ENCODE data around the gene SLC50A1. TPM values are rescaled to one million over a fixed set of nuclear protein-coding genes. Genes with fewer than 3 reads are reported as not detected.
A peak's percentile ranks its signal among the peaks of the same experiment; 100 is the strongest.

Gene SLC50A1
- polyA plus RNA-seq, 2 of the 4 experiments (the other 2 are of a cell fraction), result 28.2 to 39.4 TPM

DNA sequence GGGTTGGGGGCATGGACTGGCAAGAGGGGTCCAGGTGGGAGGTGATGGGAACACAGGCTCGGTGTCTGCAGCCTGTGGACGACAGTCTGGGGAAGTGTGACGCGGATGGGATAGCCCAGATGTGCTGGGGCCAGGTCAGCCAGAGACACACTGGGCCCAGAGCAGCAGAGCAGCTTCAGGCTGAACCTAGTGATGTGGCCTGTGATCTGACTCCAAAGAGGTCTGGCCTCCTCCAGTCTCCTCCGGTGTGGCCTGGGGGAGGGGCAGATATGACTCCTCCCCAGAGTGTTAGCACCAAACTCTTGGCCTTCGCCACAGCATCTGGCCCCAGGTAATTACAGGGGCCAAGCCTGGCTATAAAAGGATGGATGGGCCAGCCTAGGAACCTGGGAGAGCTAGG lies 43.5 kb upstream of the SLC50A1 start:
- TF ChIP-seq CEBPB (IDR thresholded peaks at IDR 0.05) (no peak), RNF2 (IDR thresholded peaks at IDR 0.05; ENCODE audit: borderline replicate concordance, low read depth) (no peak), ATOH8 (CRISPR knock-in tag; IDR thresholded peaks at IDR 0.05; ENCODE audit: low read depth) (no peak), TFCP2L1 (CRISPR knock-in tag; IDR thresholded peaks at IDR 0.05) (no peak), ZSCAN20 (CRISPR knock-in tag; IDR thresholded peaks at IDR 0.05) (no peak), RARB (CRISPR knock-in tag; IDR thresholded peaks at IDR 0.05) (no peak)
- TF ChIP-seq, protein P1, sequence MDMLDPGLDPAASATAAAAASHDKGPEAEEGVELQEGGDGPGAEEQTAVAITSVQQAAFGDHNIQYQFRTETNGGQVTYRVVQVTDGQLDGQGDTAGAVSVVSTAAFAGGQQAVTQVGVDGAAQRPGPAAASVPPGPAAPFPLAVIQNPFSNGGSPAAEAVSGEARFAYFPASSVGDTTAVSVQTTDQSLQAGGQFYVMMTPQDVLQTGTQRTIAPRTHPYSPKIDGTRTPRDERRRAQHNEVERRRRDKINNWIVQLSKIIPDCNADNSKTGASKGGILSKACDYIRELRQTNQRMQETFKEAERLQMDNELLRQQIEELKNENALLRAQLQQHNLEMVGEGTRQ (IDR thresholded peaks at IDR 0.05), result no peak
- ATAC-seq, result no peak
- H3K9me3 ChIP-seq, result no peaks in the 10 kb centered on the region
- 92% methylated on average over 3 of the region's 6 CpGs for WGBS (ENCODE audit: missing lambda C conversion rate)
- ChIA-PET CTCF (interaction anchor here (0.6 to 13.8 kb wide), 38 partner anchors 8 to 915 kb away, joined by 3 to 384 read pairs (median 6); partner anchors contain the start of genes EFNA1, EFNA3, EFNA4 and KRTCAP2), POLR2A (interaction anchor here (1.1 to 1.4 kb wide), 2 partner anchors 75 to 81 kb away, joined by 5 to 6 read pairs; partner anchors contain the start of gene KRTCAP2)
- no peak overlapping the region for H3K4me2 ChIP-seq
- FAIRE-seq, result no peak
- 0 out of 6 replicates have a peak overlapping the region, but pooled peaks of 1 of the 2 experiments have one; percentile 79 for H3K27ac ChIP-seq
- DNase-seq (ENCODE audit: low read depth in 1 of 2, low spot score in 1 of 2), result no peak
- no peak overlapping the region for H3K4me3 ChIP-seq
- peaks cover 12% of the 10 kb centered on the region for H3K4me1 ChIP-seq

DNA sequence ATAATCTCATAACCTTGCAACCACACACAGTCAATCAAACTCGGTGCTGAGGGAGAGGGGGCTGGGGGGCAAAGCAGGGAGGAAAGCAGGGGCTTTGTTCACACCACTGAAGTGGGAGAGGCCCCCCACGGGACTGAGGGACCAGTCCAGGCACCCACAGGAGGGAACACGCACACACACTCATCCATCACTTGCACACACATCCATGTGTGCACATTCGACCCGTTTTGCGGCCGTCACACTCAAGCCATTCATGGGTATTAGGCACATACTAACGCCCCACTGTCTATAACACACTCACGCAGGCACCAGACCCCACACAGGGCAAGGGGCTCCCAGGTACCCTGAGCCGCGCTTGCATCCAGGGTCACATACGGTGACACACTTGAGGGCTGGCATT lies 43.0 kb upstream of the SLC50A1 start:
- Histone ChIP-seq H3K27ac (no peak overlapping the region), H3K4me1 (peaks cover 12% of the 10 kb centered on the region), H3K4me2 (no peak overlapping the region), H3K4me3 (no peak overlapping the region), H3K9me3 (no peaks in the 10 kb centered on the region)
- POLR2A ChIA-PET, result interaction anchor here (0.6 kb wide), 1 partner anchor 237 kb away, joined by 3 read pairs; no protein-coding TSS in a partner anchor
- WGBS (ENCODE audit: missing lambda C conversion rate), result 80% methylated on average over 12 of the region's 12 CpGs
- ATAC-seq (no peak), FAIRE-seq (no peak), DNase-seq (ENCODE audit: low read depth in 1 of 2, low spot score in 1 of 2) (no peak)
- no peak for TF ChIP-seq RAD21 (conservative IDR thresholded peaks at IDR 0.05 in 1 of 2, IDR thresholded peaks at IDR 0.05 in 1 of 2)
- CTCF ChIA-PET, result interaction anchor here (2.0 to 13.8 kb wide), 7 partner anchors 13 to 80 kb away, joined by 8 to 384 read pairs (median 67); partner anchors contain the start of genes EFNA1, EFNA4, KRTCAP2 and SLC50A1

- H3K4me2 ChIP-seq, result peak overlapping the region; percentile 43
- peaks cover 12% of the 10 kb centered on the region for H3K4me1 ChIP-seq
- ATAC-seq (peak; percentile 80 to 84), FAIRE-seq (no peak), DNase-seq (ENCODE audit: low read depth in 1 of 2, low spot score in 1 of 2) (peak in 1 of 2 experiments; percentile 66)
- ChIA-PET POLR2A (no interaction called here), CTCF (interaction anchor here (2.4 to 13.8 kb wide), 5 partner anchors 8 to 79 kb away, joined by 22 to 384 read pairs (median 175); partner anchors contain the start of genes EFNA1, KRTCAP2, SLC50A1 and TRIM46)
- 34% methylated on average over 11 of the region's 13 CpGs for WGBS (ENCODE audit: missing lambda C conversion rate)
- H3K27ac ChIP-seq, result peak overlapping the region in 1 of 2 experiments; percentile 41; a peak in 2 of 6 replicates
- no peak overlapping the region for H3K4me3 ChIP-seq
- TF ChIP-seq KDM1A (IDR thresholded peaks at IDR 0.05; ENCODE audit: low read depth), result no peak
- TF ChIP-seq NFE2L2 (conservative IDR thresholded peaks at IDR 0.05; ENCODE audit: low read length), result no peak
- peak; percentile 85 for TF ChIP-seq SMC3 (IDR thresholded peaks at IDR 0.05)
- TF ChIP-seq, protein P2, sequence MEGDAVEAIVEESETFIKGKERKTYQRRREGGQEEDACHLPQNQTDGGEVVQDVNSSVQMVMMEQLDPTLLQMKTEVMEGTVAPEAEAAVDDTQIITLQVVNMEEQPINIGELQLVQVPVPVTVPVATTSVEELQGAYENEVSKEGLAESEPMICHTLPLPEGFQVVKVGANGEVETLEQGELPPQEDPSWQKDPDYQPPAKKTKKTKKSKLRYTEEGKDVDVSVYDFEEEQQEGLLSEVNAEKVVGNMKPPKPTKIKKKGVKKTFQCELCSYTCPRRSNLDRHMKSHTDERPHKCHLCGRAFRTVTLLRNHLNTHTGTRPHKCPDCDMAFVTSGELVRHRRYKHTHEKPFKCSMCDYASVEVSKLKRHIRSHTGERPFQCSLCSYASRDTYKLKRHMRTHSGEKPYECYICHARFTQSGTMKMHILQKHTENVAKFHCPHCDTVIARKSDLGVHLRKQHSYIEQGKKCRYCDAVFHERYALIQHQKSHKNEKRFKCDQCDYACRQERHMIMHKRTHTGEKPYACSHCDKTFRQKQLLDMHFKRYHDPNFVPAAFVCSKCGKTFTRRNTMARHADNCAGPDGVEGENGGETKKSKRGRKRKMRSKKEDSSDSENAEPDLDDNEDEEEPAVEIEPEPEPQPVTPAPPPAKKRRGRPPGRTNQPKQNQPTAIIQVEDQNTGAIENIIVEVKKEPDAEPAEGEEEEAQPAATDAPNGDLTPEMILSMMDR (IDR thresholded peaks at IDR 0.05), result peak; percentile 74
- peak; percentile 73 to 76 for TF ChIP-seq RAD21 (conservative IDR thresholded peaks at IDR 0.05 in 1 of 2, IDR thresholded peaks at IDR 0.05 in 1 of 2)
- no peaks in the 10 kb centered on the region for H3K9me3 ChIP-seq
These were observed 41.6 kb upstream of the SLC50A1 start for GRCh38 chr1:155093911-155094621.

DNA sequence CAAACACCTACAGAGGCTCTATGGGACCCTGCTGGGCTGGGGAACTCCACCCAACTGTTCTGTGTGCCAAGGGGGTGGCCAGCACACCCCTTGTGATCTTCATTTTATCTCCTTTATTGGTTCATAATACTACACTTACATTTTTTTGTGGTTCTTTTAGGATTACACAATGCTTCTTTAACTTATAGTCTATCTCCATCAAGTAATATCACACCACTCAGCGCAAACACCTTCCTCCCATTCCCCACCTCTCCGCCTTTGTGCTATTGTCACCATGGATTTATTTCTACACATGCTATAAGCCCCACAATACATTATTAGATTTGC lies 41.1 kb upstream of the SLC50A1 start:
- POLR2A ChIA-PET, result no interaction called here
- DNase-seq (ENCODE audit: low read depth in 1 of 2, low spot score in 1 of 2), result no peak
- Histone ChIP-seq H3K9me3 (no peaks in the 10 kb centered on the region), H3K4me2 (peak overlapping the region; percentile 43; the same call in 1 of the 3 replicates), H3K4me3 (no peak overlapping the region), H3K27ac (no peak overlapping the region), H3K4me1 (peaks cover 12% of the 10 kb centered on the region)
- peak in 1 of 2 experiments; percentile 6; a peak in 1 of 6 replicates for ATAC-seq
- no peak for TF ChIP-seq GATA3 (IDR thresholded peaks at IDR 0.05; ENCODE audit: borderline replicate concordance)
- 64% methylated on average over 2 of the region's 2 CpGs for WGBS (ENCODE audit: missing lambda C conversion rate)
- CTCF ChIA-PET, result interaction anchor here (0.9 to 13.8 kb wide), 9 partner anchors 9 to 98 kb away, joined by 4 to 309 read pairs (median 5); partner anchors contain the start of genes EFNA1, KRTCAP2, SLC50A1 and TRIM46
- FAIRE-seq, result no peak

Data from A549 (cell line).